ENCODE results near the gene MCHR1. TPM values are rescaled to one million over a fixed set of nuclear protein-coding genes. Genes with fewer than 3 reads are reported as not detected.
"Not testable (repeated sequence)": the region's sequence is repeated elsewhere in the genome, so short reads cannot be mapped to it uniquely, and the experiment has no call there.

The MCHR1 gene
- total RNA-seq, 1 donor from 2014 or later = not detected

DNA sequence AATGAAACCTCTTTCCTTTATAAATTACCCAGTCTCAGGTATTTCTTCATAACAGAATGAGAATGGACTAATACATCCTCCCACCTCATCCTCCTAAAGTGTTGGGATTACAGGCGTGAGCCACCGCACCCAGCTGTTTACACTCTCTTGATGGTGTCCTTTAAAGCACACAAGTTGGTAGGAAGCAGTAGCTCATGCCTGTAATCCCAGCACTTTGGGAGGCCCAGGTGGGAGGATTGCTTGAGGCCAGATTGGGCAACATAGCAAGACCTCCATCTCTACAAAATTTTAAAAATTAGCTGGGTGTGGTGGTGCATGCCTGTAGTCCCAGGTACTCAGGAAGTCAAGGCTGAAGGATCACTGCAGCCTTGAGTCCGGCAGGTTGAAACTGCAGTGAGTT lies 23.3 kb upstream of the MCHR1 start:
- not testable (repeated sequence) for DNase-seq (ENCODE audit: low spot score)

DNA sequence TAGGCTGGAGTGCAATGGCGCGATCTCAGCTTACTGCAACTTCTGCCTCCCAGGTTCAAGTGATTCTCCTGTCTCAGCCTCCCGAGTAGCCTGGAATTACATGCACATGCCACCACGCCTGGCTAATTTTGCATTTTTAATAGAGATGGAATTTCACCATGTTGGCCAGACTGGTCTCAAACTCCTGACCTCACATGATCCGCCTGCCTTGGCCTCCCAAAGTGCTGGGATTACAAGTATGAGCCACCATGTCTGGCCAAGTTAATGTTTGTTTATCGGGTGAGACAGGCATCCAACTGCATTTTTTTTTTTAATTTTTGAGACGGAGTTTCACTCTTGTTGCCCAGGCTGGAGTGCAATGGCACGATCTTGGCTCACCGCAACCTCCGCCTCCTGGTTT lies 22.6 kb upstream of the MCHR1 start:
- not testable (repeated sequence) for DNase-seq (ENCODE audit: low spot score)

DNA sequence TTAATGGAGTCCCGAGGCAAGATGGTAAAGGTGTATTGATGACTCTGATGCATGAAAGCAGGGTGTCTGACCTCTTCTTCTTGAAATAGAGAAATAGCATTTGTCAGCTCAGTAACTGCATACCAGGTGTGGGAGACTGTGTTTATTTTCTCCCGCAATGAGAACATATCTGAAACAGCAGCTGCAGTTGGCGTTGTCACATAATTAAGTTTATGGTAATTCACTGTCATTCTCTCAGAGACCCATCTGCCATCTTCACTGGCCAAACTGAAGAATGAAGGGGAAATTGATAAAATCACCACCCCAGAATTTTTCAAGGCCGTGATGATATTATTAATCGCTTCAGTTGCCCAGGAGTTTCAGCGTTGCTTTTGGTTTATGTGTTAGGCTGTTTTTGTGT lies 20.1 kb upstream of the MCHR1 start:
- no peak for DNase-seq (ENCODE audit: low spot score)

DNA sequence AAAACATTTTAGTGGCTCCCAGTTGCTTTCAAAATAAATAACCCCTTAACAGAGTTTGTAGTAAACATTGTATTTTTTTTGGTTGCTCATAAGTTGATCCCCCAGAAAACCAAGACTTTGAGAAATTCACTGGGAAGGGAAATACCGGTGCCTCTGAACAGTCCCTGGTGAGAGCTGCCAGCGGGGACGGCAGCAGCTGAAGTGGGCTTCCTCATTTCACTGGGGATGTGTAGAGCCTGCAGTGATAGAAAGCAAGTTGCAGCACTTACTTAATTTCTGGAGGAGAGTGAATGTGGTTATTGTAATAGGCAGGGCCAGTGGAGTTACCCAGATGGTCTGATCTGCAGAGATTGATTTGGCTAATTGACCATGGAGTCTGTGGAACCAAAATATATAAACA lies 18.6 kb upstream of the MCHR1 start:
- no peak for DNase-seq (ENCODE audit: low spot score)

DNA sequence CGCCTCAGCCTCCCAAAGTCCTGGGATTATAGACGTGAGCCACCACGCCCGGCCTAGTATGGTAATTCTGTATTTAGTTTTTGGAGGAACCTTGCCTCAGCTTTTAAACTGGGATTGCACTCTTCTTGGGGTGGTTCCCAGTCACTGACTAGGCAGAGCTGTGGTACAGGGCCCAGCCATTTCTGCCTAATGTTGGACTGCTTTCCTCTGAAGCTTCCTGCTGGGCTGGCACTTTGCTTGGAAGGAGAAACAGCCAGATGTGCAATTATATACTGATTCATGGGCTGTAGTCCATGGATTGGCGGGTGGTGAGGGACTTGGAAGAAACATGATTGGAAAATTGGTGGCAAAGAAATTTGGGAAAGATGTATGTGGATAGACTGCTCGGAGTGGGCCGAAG lies 17.6 kb upstream of the MCHR1 start:
- no peak for DNase-seq (ENCODE audit: low spot score)

DNA sequence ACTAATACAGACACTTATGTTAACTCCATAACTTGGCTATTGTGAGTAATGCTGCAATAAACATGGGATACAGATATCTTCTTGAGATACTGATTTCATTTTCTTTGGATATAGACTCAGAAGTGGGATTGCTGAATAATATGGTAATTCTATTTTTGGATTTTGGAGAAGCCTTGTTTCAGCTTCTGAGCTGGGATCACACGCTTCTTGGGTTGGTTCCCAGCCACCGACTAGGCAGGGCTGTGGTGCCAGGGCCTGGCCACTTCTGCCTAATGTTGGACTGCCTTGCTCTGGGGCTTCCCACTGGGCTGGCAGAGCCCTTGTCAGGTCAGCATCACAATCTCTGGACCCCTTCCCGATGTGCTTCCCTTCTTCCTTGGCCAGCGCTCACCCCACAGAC lies 14.0 kb upstream of the MCHR1 start:
- no peak for DNase-seq (ENCODE audit: low spot score)

DNA sequence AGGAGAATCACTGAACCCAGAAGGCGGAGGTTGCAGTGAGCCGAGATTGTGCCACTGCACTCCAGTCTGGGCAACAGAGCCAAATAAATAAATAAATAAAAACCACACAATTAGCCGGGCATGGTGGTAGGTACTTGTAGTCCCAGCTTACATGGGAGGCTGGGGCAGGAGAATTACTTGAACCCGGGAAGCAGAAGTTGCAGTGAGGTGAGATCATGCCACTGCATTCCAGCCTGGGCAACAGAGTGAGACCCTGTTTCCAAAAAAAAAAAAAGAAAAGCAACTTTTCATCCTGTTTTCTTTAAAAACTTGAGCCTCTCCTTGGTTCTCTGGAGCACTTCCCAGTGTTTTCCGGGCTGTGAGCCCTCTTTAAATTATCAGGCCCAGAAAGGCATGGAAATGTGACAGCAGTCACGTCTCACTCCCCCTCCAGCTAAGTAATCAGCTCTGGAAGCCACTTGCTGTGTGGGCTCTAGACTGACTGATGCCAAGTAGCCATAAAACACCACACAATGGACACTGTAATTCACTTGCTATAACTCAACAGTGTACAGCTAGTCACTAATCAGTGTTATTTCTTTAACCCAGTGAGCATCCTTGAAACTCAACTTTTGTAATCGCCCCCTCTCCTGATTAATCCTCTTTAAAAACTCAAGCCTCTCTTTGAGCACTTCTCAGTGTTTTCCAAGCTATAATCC lies 13.0 kb upstream of the MCHR1 start:
- no peak for DNase-seq (ENCODE audit: low spot score)

DNA sequence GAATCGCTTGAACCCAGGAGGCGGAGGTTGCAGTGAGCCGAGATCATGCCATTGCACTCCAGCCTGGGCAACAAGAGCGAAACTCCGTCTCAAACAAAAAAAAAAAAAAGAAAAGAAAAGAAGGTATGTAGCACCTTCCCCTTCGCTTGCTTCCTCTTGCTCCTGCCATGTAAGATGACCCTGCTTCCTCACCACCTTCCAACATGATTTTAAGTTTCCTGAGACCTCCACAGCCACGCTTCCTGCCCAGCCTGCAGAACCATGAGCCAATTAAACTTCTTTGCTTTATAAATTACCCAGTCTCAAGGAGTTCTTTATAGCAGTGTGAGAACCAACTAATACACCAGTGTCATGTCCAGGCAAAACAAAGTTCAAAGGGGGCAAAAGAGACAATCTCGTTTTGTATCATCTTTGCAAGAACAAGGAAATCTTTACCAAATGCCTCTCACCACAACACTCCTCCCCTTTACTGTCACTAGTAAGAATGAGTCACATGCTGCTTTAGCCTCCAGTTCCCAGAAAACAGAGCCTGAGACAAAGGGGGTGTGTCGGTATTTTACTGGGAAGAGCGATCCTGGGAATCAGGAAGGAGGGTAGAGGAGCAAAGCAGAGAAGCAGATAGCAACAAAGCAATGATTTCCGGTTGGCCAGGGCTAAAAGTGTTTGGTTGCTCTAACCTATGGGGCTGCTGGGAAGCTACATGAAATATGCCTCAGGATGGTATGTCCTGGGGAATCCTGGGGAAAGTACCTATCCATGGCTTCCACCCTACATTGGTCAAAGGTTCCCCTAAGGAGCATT lies 10.5 kb upstream of the MCHR1 start:
- no peak for DNase-seq (ENCODE audit: low spot score)

DNA sequence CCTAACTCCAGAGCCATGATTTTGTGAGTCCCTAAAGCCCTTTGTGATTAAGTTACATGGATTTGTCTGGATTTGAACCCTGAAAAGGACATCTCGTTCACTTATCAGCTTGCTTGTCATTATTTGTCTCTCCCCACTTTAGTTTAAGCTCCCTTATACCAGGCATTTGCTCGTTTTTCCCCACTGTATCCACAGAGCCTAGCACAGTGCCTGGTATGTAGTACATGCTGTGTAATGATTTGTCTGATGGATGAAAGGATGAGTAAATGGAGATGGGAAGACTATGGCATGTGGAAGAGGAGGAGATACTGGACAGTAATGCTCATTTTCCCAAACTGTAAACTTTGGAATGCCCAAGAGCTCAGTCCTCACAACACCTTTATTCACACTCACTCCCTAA lies 9.2 kb upstream of the MCHR1 start:
- no peak for DNase-seq (ENCODE audit: low spot score)

DNA sequence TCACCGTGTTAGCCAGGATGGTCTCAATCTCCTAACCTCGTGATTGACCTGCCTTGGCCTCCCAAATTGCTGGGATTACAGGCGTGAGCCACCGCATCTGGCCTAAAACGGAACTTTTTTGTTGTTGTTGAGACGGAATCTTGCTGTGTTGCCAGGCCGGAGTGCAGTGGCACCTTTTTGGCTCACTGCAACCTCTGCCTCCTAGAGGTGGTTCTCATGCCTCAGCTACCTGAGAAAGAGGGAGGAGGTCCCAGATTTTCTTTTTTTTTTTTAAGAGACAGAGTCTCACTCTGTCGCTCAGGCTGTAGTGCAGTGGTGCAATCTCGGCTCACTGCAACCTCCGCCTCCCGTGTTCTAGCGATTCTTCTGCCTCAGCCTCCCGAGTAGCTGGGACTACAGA lies 7.9 kb upstream of the MCHR1 start:
- no peak for DNase-seq (ENCODE audit: low spot score)

DNA sequence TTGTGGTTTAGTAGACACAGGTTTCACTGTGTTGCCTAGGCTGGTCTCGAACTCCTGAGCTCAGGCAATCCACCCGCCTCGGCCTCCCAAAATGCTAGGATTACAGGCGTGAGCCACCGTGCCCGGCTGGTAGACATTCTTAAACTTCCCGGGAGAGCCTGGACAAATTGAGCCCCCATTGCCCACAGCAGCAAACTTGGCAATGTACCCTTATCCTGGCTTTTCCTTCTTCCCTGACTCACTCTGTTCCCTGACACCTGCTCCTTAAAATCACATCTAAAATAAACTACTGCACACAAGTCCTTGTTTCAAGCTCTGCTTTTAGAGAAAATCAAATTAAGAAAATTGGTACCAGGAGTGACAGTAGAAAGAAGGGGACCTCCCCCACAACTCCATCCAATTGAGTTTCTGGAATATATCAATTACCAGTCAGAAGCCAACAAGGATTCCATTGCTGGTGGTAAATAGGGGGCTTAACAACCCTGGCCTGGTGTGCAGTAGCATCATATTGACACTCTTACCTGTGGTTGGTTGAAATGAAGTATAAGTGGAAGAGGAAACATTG lies 7.4 kb upstream of the MCHR1 start:
- DNase-seq (ENCODE audit: low spot score) = no peak

DNA sequence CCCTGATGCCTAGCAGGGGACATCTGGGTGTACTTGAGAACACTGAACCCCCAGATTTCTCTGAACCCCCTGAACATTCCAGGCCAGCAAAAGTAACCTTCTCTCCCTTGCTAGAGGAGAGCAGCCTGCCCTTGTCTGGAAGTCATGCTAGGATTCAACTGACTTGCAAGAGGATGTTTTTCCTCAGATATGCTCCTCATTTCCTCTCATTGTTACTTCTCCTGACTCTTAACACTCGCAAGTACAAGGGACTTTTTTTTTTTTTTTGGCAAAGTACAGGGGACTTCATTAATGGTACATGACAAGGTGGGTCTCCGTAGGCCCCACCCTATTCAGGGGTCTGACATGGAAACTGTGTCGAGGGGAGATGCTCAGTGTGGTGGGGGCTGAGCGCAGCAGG lies 6.3 kb upstream of the MCHR1 start:
- DNase-seq (ENCODE audit: low spot score) = no peak

DNA sequence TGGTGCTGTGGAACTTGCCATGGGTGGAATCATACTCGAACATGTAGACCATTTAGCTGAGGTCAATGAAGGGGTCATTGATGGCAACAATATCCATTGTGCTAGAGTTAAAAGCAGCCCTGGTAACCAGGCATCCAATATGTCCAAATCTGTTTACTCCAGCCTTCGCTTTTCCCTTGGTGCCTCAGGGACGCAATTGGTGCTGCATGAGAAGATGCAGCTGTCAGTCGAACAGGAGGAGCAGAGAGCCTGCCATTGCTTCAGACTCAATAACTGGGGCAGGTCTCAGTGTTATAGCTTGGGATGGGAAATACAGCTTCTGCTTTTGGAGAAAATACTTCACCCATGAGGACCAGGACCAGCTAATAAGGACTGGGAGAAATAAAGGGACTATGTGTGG lies 5.0 kb upstream of the MCHR1 start:
- DNase-seq (ENCODE audit: low spot score) = no peak

DNA sequence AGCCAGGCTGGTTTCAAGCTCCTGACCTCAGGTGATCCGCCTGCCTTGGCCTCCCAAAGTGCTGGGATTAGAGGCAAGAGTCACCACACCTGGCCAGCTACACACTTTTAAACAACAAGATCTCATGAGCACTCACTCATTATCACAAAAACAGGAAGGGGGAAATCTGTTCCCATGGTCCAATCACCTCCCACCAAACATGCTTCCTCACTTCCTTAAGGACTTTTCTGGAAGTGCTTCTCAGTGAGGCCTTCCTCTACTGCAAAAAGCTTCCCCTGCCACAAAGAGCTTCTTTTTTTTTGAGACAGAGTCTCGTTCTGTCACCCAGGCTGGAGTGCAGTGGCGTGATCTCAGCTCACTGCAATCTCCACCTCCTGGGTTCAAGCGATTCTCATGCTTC lies 3.1 kb upstream of the MCHR1 start:
- DNase-seq (ENCODE audit: low spot score) = not testable (repeated sequence)

DNA sequence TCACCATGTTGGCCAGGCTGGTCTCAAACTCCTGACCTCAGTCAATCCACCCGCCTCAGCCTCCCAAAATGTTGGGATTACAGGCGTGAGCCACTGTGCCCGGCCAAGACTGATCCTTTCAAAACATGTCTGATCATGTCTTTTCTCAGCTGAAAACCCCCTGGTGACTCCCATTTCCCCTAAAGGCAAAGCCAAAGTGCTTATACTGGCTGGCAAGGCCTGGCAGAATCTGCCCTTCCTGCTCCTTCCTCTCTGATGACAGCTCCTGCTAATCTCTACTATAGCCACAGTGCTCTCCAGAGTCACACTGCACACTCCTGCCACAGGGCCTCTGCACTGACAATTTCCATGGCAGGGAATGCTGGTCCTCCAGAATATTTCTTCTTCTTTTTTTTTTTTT lies 2.6 kb upstream of the MCHR1 start:
- no peak for DNase-seq (ENCODE audit: low spot score)

DNA sequence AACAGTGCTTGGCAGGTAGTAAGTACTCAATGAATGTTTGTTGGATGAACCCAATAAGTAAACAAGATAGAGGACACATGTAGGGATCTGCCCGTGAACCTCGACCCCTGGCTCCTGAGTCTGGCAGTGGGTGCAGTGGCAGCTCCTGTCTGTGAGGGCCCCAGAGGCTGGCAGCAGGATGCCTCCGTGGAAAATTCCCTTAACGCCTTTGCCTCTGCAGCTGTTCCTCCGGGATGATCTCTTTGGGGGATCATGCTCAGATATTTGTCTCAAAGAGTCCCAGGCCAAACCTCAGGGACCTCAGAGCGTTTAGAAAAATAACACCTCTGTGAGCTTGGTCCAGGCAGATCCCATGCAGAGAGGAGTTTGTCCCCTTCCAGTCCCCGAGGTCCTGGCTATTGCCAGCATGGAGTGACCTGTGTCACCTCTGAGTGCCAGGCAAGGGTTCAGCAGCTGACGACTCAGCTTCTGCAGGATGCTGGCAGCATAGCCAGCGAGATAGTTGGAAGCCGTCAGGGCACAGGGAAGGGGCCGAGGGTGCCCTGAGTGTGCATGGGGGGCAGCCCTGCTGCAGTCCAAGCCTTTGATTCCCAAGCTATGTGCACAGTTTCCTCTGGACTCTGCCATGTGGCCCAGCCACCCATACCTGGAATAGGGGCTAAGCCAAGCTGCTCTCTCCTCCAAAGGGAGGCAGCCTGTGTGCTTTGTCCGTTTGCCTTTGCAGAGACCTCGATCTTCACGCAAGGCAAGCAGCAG lies 613 bp upstream of the MCHR1 start:
- no peak for DNase-seq (ENCODE audit: low spot score)

DNA sequence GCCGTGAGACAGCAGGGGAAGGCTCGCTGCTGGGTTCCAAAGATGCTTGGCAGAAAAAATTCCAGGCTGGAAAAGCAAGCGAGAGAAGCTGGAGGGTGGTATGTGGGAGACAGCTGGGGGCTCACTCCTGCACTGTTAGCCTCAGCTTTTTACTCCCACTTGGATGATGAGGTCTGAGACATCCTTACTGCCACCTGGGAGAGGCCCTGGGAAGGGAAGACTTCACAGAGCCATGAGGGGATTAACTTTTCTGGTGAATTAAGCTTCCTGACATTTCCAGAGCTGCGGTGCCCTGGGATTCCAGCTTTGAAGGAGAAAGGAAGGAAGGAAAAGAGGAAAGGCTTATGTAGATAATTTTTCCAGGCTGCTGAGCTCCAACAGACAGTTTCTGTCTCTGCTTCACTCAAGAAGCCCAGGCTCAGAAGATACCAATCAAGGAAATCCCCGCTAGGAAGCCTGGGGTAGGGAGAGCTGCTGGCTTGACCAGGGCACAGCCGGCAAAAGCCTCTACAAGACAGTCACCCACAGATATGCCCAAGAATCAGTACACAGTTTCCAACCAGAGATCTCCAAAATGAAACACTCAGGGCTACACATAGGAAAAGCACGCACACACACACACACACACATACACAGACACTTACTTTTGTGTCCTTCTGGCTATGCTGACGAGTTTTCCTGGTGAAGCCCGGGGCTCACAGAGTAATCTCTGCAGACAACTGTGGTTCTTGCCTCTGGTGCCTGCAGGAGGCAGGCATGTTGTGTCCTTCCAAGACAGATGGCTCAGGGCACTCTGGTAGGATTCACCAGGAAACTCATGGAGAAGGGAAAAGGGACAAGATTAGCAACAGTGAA lies 907 bp downstream of the MCHR1 start:
- no peak for DNase-seq (ENCODE audit: low spot score)

DNA sequence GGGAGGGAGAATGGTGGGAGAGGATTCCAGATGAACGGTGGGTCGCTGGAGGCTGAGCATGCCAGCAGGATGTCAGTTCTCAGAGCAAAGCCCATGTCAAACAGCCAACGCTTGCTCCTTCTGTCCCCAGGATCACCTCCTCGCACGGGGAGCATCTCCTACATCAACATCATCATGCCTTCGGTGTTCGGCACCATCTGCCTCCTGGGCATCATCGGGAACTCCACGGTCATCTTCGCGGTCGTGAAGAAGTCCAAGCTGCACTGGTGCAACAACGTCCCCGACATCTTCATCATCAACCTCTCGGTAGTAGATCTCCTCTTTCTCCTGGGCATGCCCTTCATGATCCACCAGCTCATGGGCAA lies 1.5 kb downstream of the MCHR1 start:
- no peak for DNase-seq (ENCODE audit: low spot score)

DNA sequence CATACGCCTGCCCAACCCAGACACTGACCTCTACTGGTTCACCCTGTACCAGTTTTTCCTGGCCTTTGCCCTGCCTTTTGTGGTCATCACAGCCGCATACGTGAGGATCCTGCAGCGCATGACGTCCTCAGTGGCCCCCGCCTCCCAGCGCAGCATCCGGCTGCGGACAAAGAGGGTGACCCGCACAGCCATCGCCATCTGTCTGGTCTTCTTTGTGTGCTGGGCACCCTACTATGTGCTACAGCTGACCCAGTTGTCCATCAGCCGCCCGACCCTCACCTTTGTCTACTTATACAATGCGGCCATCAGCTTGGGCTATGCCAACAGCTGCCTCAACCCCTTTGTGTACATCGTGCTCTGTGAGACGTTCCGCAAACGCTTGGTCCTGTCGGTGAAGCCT lies 2.2 kb downstream of the MCHR1 start:
- no peak for DNase-seq (ENCODE audit: low spot score)

DNA sequence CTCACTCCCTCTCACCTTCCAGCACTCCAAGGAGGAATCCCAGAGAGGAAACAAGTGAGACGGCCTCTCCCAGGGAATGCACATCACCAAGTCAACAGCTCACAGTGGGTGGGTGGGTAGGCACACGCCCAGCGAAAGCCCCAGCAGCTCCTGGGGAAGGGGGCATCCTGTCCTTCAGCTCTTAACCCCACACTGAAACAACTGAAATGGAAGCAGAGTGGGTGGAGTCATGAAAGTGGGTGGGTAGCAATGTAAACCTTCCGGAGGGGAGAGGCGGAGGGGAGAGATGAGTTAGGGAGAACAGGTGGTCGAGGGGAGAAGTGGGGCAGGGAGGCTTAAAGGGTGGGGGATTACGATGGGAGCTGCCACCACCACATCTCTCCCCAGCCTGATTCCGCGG lies 5.4 kb downstream of the MCHR1 start:
- DNase-seq (ENCODE audit: low spot score) = no peak

DNA sequence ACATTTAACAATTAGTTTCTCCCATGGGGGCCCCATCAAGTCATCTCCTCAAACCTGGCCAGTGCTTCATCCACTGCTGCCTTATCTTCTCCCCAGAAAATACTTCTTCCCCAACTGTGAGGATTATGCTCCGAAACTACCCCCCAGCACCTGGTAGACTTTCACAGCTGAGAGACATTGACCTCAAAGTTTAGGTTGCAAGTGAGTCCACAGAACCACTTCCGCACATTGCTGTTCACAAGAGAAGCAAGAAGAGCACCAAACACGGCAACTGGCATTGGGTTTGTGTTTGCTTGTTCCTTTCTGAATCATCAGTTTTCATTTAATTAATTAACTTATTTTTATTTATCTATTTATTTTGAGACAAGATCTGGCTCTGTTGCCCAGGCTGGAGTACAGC lies 6.1 kb downstream of the MCHR1 start:
- no peak for DNase-seq (ENCODE audit: low spot score)

Data from mesenteric fat pad (tissue), 1 donor.